Forelimb muscle (tissue), 1 donor: ENCODE measurements around the gene CHAC1. TPM values are rescaled to one million over a fixed set of nuclear protein-coding genes. Genes with fewer than 3 reads are reported as not detected.
"Not testable (repeated sequence)": the region's sequence is repeated elsewhere in the genome, so short reads cannot be mapped to it uniquely, and the experiment has no call there.

Experiments
- DNase-seq: peaks from one replicate; pipeline ENCODE4 v3.0.0-alpha.2; 2013; ENCODE audit warnings: low read depth
- polyA plus RNA-seq: library from polyadenylated mRNA; unstranded; fragments of 120-200 nt; gene quantifications from one replicate; pipeline ENCODE4 v1.2.1, GENCODE V29; 2013; ENCODE audit not compliant: insufficient read length

The CHAC1 gene
- polyA plus RNA-seq, 1 donor, result 9.5 TPM

DNA sequence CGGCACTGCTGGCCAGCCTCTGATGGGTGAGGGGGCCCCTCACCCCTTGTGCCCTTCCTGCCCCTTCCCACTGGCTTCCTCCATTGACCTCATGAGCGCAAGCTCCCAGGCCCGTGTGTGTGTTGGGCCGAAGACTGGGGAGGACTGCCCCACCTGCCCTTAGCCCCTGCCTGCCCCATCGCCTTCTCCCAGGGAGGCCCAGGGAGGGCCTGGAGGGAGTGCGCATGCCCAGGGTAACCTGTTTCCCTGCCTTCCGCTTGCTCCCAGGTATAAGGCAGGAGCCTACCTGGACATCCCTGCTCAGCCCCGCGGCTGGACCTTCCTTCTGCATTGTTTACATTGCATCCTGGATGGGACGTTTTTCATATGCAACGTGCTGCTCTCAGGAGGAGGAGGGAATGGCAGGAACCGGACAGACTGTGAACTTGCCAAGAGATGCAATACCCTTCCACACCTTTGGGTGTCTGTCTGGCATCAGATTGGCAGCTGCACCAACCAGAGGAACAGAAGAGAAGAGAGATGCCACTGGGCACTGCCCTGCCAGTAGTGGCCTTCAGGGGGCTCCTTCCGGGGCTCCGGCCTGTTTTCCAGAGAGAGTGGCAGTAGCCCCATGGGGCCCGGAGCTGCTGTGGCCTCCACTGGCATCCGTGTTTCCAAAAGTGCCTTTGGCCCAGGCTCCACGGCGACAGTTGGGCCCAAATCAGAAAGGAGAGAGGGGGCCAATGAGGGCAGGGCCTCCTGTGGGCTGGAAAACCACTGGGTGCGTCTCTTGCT is 15.3 kb upstream of the CHAC1 start:
- DNase-seq, result no peak

DNA sequence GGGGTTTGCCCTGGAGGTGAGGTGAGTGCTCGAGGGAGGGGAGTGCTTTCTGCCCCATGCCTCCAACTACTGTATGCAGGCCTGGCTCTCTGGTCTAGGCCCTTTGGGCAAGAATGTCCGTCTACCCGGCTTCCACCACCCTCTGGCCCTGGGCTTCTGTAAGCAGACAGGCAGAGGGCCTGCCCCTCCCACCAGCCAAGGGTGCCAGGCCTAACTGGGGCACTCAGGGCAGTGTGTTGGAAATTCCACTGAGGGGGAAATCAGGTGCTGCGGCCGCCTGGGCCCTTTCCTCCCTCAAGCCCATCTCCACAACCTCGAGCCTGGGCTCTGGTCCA is 14.8 kb upstream of the CHAC1 start:
- no peak for DNase-seq

DNA sequence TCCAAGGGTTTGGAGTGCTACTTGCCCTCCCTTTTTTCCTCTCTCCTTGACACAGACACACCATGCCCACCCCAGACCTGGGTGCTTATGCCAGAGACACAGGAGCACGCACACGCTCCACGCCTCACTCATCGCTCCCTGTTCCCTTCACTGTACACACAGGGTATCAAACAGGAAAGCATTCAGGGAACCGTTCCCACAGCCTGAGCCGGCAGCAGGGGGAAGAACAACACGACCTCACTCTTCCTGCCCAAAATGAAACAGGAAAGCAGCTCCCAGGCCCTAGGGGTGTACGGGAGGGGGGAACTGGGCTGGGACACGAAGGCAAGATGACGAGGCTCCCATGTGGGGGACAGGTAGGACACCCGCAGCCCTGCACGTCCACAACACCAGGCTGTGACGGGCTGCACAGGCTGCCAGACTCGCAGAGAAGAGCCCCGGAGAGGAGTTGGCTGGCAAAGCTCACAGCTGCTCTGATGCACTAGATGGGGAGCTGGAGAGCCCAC is 12.9 kb upstream of the CHAC1 start:
- no peak for DNase-seq

DNA sequence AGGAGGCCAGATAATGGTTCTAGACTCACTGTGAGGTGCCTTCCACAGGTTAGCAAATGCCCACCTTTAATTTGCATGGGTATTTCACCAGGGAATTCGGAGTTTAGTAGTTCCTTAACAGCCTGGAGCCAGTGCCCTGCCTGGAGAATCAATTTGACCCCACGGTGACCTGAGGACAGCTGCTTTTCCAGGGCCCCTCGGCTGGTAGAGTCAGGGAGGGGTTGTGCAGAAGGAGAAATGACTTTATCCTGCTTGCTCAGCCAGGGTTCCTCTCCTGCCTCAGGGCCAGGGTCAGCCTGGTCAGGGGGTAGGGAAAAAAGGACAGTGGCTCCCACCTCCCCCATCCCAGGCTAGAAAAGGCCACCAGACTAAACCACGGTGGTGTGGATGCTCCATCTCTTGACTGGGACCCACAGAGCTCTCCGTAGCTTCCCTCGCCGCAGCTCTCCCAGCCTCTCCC is 12.2 kb upstream of the CHAC1 start:
- DNase-seq, result no peak

DNA sequence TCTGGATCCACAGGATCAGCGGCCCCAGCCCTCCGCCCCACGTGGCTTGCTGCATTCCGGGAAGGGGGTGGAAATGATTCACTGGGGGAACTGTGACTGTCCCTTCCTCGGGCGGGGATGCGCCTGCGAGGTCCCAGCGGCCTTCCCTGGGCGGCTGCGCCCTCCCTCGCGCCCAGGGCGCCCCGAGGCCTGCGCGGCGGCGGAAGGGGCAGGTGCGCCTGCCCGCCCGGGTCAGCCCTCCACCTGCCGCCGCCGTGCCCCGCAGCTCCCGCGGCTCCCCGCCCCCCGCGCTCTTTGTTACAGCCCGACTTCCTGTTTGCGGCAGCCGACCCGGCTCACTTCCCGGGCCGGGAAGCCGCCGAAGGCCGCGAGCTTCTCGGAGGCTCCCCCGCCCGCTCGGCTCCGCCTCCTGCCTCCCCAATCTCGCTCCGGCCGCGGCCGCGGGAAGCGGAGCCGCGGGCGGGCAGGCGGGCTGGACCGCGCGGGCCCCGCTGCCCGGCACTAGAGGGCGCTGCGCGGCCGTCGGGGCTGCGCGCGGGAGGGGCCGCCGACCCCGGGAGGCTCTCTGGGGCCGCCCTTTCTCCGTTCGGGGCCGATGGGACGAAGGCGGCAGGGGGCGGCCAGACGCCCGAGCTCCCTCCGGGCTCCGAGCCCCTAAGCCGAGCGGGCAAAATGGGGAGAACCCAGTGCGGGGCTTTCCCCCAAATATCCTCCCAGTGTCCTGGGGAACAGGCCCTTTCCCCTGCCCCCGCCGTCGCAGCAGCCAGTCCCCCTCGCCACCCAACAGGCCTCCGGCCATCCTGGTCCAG is 11.5 kb upstream of the CHAC1 start:
- no peak for DNase-seq

DNA sequence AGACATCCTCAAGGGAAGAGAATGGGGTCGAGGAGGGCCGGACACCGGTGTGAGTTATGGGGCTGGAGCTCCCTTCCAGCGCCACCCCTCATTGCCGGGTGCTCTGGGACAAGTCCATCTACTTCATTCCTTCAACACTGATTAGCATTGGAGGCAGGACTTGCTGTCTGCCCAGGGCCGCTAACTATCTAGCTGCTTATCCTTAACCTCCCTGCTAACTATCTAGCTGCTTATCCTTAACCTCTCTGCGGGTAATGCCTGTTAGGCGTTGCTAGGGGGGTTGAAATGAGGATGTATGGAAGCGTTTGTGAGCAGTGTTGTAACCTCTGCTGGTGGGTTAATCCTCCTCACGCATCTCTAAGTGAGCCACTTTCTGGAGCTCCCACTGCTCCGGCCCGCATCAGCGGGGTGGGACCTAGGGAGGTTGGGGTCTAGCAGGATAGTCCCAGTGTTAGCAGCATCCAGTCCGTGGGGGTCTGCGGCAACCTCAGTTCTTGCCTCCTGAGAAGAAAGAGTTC is 10.9 kb upstream of the CHAC1 start:
- DNase-seq, result no peak

DNA sequence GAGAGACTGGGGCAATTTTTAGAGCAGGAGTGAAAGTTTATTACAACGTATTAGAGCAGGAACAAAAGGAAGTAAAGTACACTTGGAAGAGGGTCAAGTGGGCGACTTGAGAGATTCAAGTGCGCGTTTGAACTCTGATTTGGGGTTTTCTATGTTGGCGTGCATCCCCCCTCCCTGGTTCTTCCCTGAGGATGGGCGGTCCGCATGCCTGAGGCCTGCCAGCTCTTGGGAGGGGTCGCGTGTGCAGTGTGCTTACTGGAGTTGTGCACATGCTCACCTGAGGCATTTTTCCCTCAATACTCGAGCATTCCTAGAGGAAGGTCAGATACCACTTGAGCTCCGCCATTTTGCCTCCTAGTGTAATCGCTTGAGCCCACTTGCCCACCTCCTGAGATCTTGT is 10.4 kb upstream of the CHAC1 start:
- no peak for DNase-seq

DNA sequence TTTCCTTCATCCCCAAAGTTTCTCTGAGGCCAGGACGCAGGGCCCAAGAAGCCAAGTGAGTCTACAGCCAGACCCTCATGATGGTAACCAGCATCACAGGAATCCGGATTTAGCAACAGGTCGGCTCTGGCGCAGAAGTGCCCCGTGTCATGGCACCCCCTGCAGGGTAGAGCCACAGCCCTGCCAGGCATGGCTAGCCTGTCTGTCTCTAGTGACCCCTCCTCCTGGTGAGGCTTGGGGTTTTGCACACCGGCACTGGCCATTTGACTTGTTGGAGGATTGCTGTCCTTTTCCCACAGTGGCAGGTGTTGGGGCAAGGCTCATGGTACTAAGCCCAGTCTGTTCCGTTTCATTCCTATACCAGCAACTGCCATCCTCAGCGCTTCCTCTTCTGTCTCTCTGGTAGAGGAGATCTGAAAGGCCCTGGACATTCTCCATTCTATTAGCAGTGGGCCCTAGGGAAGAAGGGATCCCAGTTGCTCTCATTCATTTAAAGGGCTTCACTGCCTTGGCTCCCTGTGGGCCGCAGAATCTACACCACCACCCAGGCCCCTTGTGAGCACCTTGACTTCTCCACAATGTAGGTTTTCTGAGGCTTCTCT is 9.4 kb upstream of the CHAC1 start:
- DNase-seq, result no peak

DNA sequence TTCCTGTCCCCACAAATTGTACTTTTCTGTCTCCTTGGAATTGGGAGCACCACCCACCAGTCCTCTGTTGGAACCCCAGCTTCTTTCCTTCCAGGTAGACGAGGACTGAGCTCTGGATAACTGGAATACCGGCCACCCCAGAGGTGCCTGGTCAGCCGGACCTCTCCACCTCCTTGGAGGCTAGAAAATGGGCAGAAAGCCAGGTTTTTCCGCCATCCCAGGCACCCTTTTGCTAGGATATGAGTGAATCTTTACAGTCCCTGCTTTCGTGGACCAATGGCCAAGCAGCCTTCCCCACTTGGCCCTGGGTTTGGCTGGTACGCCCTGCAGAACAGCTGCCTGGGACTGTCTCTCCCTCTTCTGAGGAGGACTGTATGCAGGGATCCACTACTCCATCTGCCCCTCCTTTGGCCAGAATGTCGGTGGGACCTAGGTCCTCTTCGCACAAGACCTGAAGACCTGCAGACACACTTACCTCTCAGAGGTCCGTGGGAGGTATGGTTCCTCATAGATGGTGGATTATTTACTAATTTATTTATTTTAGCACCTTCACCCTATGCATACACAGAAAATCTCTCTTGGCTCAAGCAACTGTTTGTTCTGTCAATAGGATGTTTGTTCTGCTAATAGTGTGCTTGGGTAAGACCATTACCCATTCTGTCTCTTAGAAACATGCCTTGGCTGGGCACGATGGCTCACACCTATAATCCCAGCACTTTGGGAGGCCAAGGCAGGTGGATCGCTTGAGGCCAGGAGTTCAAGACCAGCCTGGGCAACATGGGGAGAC is 8.6 kb upstream of the CHAC1 start:
- no peak for DNase-seq

DNA sequence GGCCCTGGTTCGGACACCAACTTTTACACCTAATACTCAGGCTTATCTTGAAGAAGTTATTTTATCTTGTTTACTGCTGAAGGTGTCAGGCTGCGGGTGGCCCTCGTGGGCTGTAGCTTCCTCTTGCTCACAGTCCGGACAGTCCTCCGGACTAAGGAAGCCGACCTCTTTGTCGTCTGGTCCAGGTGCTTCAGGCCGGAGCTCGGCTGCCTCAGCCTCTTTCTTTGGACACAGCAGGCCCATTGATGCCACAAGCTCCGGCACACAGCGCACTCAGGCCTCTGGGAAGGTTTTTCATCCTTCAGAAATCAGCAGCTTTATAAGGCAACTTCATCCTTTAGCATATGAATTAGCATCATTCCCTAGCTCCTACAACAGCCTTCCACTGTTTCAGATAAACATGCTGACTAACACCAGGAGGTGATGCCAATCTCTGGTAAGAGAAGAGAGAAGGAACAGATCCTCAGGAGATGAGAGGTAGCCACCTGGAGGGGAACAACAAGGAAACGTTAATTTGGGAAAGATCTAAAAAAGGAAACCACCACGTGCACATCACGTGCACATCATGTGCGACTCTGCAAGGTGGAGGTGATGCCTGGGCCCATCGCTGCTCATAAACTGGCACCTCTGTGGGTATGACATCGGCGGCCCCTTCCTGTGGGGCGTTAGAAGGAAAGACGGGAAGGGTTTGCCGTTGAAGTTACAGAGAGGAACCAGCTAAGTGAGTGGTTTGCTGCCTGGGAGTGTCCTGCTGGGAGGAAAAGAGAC is 4.4 kb upstream of the CHAC1 start:
- no peak for DNase-seq

DNA sequence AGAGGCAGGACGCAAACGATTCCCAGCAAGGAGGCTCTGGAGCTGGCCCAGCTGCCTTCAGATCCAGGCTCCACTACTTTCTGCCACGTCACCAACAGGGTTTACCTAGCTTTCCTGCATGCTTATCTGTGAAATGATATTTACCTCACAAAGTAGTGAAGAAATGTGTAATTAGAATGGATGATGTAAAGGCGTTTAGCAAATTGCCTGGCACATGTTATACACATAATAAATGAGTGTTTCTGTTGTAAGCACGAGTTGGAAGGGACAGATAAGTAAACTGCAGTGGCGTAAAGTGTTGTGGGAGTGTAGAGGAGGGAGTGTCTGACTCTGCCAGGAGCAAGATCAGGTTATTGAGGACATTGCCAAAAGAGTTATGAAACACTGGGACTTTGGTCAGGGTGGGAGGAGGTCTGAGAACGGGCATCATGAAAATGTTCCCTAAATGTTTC is 3.5 kb upstream of the CHAC1 start:
- no peak for DNase-seq

DNA sequence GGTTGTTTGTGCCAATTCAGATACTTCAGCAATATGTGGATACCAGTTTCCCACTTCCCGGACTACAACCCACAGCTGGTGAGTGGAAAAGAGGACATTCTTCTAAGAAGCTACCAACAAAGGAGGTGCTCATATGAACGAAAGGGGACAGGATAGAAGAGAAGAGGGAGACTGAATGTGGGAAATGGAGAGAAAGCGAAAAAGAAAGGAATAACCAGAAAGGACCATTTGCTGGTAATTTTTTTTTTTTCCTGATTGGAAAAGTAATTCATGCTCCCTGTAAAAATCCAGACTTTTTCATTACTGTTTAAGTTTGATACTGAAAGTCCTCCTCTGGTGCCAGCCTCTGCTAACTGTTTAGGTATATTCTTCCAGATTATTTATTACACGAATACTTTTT is 1.5 kb upstream of the CHAC1 start:
- no peak for DNase-seq

DNA sequence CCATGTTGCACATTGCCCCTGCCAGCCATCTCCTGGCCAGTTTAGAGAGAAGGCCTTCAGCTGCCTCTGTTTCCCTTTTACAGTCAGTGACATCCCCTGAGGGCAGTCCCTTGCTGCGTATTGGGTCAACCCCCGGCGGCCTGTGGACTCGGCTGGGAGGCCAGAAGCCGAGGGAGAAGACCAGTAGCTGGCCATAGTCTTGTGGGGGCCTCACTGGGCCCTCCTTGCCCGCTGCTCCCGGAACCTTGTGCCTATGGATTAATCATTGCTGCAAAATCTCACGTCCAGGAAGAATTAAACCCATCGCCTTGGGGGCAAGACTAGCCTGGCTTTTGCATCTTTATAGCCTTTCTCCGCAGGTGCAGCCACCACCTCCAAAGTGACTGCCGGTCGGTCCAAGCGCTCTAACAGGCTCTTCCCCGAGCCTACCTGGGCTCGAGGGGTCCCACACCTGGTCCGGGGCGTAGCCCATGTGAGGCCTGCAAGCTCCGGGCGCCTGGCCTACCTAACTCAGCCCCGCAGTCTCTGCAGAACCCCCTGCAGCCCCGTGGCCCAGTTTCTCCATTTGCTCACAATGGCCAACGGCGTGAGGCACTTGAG is 870 bp upstream of the CHAC1 start:
- DNase-seq, result no peak

DNA sequence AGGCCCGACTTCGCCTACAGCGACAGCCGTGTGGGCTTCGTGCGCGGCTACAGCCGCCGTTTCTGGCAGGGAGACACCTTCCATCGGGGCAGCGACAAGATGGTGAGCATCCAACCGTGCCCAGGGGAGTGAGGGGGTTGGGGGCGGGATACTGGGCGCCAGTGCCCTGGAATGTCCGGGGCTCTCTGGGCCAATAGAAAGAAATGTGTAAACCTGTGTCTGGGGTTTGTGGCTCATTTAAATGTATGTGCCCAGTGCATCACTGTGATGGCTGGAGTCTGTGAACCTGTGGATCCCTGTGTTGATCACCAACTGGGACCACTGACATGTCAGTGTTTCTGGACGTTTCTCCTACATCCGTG is 423 bp downstream of the CHAC1 start:
- DNase-seq, result no peak

DNA sequence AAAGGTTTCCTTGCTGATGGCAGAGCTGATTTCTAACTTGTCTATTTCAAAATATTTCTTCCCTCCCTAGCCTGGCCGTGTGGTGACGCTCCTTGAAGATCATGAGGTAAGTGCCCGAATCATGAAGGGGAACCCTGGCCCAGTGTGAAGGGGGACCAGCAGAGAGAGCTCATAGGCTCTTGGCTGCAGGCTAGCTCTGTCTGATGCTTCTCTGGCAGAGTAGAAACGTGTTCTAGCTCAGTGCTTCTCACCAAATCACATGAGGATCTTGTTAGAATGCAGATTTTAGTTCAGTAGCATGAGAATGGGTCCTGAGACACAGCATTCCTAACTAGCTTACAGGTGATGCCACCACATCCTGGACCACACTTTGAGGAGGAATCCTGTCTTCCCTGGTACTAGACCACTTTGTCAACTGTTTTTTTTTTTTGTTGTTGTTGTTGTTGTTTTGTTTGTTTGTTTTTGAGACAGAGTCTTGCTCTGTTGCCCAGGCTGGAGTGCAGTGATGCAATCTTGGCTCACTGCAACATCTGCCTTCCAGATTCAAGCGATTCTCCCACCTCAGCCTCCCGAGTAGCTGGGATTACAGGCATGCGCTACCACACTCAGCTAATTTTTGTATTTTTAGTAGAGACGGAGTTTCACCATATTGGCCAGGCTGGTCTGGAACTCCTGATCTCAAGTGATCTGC is 1.0 kb downstream of the CHAC1 start:
- not testable (repeated sequence) for DNase-seq

DNA sequence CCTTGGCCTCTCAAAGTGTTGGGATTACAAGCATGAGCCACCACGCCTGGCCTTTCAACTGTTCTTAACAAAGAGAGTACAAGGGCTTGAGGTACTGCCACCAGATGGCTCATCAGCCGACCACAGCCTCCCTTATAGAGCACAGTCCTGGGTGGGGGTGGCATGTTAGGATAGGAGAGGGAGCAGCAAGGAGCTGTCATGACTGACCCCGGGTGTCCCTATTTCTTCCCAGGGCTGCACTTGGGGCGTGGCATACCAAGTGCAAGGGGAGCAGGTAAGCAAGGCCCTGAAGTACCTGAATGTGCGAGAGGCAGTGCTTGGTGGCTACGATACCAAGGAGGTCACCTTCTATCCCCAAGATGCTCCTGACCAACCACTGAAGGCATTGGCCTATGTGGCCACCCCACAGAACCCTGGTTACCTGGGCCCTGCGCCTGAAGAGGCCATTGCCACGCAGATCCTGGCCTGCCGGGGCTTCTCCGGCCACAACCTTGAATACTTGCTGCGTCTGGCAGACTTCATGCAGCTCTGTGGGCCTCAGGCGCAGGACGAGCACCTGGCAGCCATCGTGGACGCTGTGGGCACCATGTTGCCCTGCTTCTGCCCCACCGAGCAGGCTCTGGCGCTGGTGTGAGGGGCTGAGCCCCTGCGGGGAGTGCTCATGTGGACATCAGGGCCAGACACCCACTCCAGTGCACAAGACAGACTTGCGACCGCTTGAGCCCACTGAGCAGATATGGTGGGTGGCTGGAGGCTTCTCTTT is 2.1 kb downstream of the CHAC1 start:
- no peak for DNase-seq

DNA sequence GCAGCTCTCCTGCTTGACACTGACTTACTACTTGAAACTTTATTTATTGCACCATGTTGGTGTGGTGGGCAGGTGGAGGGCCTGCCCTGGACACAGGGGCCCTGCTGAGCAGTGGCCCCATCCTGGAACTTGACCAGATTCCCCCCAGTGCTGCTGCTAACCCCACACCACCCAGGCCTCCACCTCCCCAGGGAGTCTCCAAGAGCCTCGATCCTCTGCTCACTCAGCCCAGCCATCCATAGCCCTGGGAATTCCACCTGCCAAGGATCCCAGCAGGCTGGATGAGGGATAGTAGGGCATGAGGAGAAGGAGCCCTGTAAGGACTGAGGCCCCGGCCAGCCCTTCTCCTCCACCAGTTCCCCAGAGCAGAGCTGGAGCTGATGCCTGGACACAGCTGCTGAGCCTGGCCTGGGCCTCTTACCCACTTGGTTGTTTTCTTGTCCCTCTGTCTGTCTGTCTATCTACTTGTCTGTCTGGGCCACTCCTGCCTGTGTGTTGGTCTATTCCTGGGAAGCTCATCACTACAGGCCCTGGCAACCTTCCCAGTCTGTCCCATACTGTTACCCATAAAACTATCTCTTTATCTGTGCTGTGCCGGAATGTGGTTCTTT is 2.8 kb downstream of the CHAC1 start:
- no peak for DNase-seq

DNA sequence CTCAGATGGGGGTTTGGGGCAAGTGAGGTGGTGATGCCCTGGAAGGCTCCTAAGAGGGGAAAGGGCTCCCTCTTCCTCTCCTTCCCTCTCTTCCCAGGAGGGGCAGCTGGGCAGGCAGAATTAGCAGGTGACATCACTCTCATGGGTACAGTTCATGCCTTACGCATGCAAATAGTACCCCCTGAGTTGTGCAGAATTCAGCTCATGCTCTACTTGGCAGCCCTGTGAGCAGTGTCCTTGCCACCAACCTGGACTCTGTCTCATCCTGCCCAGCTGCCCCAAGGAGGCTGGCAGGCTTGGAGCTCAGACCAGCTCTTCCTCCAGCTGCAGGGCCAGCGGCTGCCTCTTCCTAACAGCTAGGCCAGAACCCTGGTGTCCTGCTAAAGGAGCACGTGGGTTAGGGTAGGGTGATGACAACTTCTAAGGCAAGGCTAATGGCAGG is 3.3 kb downstream of the CHAC1 start:
- DNase-seq, result no peak
